Neural crest cell (in vitro differentiated cells): ENCODE data around the gene TMEM212. TPM values are rescaled to one million over a fixed set of nuclear protein-coding genes. Genes with fewer than 3 reads are reported as not detected.

Experiments
- DNase-seq: peaks from one replicate; pipeline ENCODE4 v3.0.0; 2021; ENCODE audit warnings: low read depth, mixed read lengths, low spot score
- H3K27ac Mint-ChIP-seq: one replicate; pipeline ENCODE4 v1.8.0; 2021; ENCODE audit warnings: mild to moderate bottlenecking, mixed read lengths; ENCODE audit not compliant: unreplicated experiment
- H3K27me3 Mint-ChIP-seq: 2 replicates; pipeline ENCODE4 v1.8.0; 2021; ENCODE audit warnings: low read depth, mild to moderate bottlenecking, mixed read lengths
- H3K36me3 Mint-ChIP-seq: 2 replicates; pipeline ENCODE4 v1.8.0; 2021; ENCODE audit warnings: low read depth, mild to moderate bottlenecking, mixed read lengths
- H3K4me1 Mint-ChIP-seq: 2 replicates; pipeline ENCODE4 v1.8.0; 2021; ENCODE audit warnings: mixed read lengths
- H3K4me3 Mint-ChIP-seq: one replicate; pipeline ENCODE4 v1.8.0; 2021; ENCODE audit warnings: mild to moderate bottlenecking, mixed read lengths
- H3K9me3 Mint-ChIP-seq: 2 replicates; pipeline ENCODE4 v1.8.0; 2021; ENCODE audit warnings: mixed read lengths
- CTCF ChIP-seq: fragments of 200-600 bp; sonication (generic); conservative IDR thresholded peaks from 2 replicates; pipeline ENCODE4 v1.5.0; 2021; ENCODE audit warnings: antibody characterized with exemption, mild to moderate bottlenecking
- total RNA-seq: library from RNA; stranded (reverse); gene quantifications from 2 replicates; pipeline ENCODE4 v1.2.1, GENCODE V29; 2021

The TMEM212 gene
- total RNA-seq, 1 donor from 2014 or later: not detected

GRCh38 chr3:171847595-171848259 lies 4.6 kb downstream of the TMEM212 start:
- Mint-ChIP-seq H3K36me3 (peaks cover 2% of the 10 kb centered on the region), H3K9me3 (peaks cover 7% of the 10 kb centered on the region), H3K4me1 (peaks cover 22% of the 10 kb centered on the region), H3K4me3 (no peak overlapping the region), H3K27me3 (no peaks in the 10 kb centered on the region), H3K27ac (no peak overlapping the region)
- TF ChIP-seq CTCF: no peak
- DNase-seq: no peak

GRCh38 chr3:171849617-171850319 lies 6.6 kb downstream of the TMEM212 start:
- Mint-ChIP-seq H3K4me1 (peaks cover 16% of the 10 kb centered on the region), H3K36me3 (peaks cover 18% of the 10 kb centered on the region), H3K27ac (no peak overlapping the region), H3K27me3 (no peaks in the 10 kb centered on the region), H3K4me3 (no peak overlapping the region), H3K9me3 (peaks cover 11% of the 10 kb centered on the region)
- no peak for DNase-seq
- TF ChIP-seq CTCF: no peak

- no peak for TF ChIP-seq CTCF
- no peak for DNase-seq
Observed at GRCh38 chr3:171850320-171850959, 7.3 kb downstream of the TMEM212 start.

GRCh38 chr3:171850960-171851659 lies 8.0 kb downstream of the TMEM212 start:
- H3K36me3 Mint-ChIP-seq: peaks cover 18% of the 10 kb centered on the region
- H3K27ac Mint-ChIP-seq: no peak overlapping the region
- DNase-seq: no peak
- H3K4me3 Mint-ChIP-seq: no peak overlapping the region
- no peak for TF ChIP-seq CTCF
- peaks cover 16% of the 10 kb centered on the region for H3K4me1 Mint-ChIP-seq
- H3K27me3 Mint-ChIP-seq: no peaks in the 10 kb centered on the region
- peaks cover 9% of the 10 kb centered on the region for H3K9me3 Mint-ChIP-seq

More at GRCh38 chr3:171850320-171850959, 7.3 kb downstream of the TMEM212 start:
- no peaks in the 10 kb centered on the region for H3K27me3 Mint-ChIP-seq
- no peak overlapping the region for H3K27ac Mint-ChIP-seq
- H3K9me3 Mint-ChIP-seq: peaks cover 9% of the 10 kb centered on the region
- H3K36me3 Mint-ChIP-seq: peaks cover 18% of the 10 kb centered on the region
- peaks cover 16% of the 10 kb centered on the region for H3K4me1 Mint-ChIP-seq
- no peak overlapping the region for H3K4me3 Mint-ChIP-seq

- Mint-ChIP-seq H3K27ac (no peak overlapping the region), H3K27me3 (no peaks in the 10 kb centered on the region), H3K36me3 (peaks cover 18% of the 10 kb centered on the region), H3K4me1 (peaks cover 16% of the 10 kb centered on the region), H3K9me3 (peaks cover 9% of the 10 kb centered on the region), H3K4me3 (no peak overlapping the region)
- no peak for TF ChIP-seq CTCF
- no peak for DNase-seq
Observed at GRCh38 chr3:171851660-171852058, 8.5 kb downstream of the TMEM212 start.
